Left lung (tissue), 10 donors: ENCODE results near the gene LAMA2. TPM values are rescaled to one million over a fixed set of nuclear protein-coding genes. Genes with fewer than 3 reads are reported as not detected.

Experiments used
- ATAC-seq: fragments of 200-7000 bp; cut with Tn5 transposase; one replicate; pipeline ENCODE4 v1.9.1; 2020; ENCODE audit warnings: moderate library complexity
- DNase-seq, 4 donors: peaks; one replicate each; pipeline ENCODE4 v3.0.0-alpha.2; 2013 to 2020
- H3K27ac ChIP-seq, 2 donors: fragments of 200-600 bp; sonication (generic) in 1 of 2; one replicate each; pipeline versions ENCODE4 v1.5.0 to v1.8.0; 2020 to 2021
- H3K27me3 ChIP-seq, 2 donors: fragments of 200-600 bp; sonication (generic) in 1 of 2; one replicate each; pipeline versions ENCODE4 v1.5.0 to v1.8.0; 2020 to 2021
- H3K36me3 ChIP-seq, 2 donors: fragments of 200-600 bp; sonication (generic) in 1 of 2; one replicate each; pipeline versions ENCODE4 v1.5.0 to v1.8.0; 2020 to 2021
- H3K4me1 ChIP-seq, 2 donors: fragments of 200-600 bp; one replicate each; pipeline ENCODE4 v1.8.0; 2021
- H3K4me3 ChIP-seq, 2 donors: fragments of 200-600 bp; sonication (generic) in 1 of 2; one replicate each; pipeline versions ENCODE4 v1.5.0 to v1.8.0; 2020 to 2021; ENCODE audit warnings: mild to moderate bottlenecking in 1 of 2
- H3K9me3 ChIP-seq, 2 donors: fragments of 200-600 bp; sonication (generic) in 1 of 2; one replicate each; pipeline versions ENCODE4 v1.5.0 to v1.8.0; 2020 to 2021
- intact Hi-C, 2 donors: fragments of 100-400 bp; cut with DNase I; formaldehyde crosslinking; loops; one replicate each; pipeline versions ENCODE4 v1.11.2 to v1.14.2; 2022
- polyA plus RNA-seq, 6 donors: library from polyadenylated mRNA; unstranded; fragments of 120-200 nt; gene quantifications; one replicate each; pipeline ENCODE4 v1.2.1, GENCODE V29; 2013; ENCODE audit not compliant: insufficient read length in 6 of 6
- total RNA-seq, 2 donors: library from RNA; stranded (reverse); fragmentation: NEBNext Ultra II Directional; extraction: Animal tissue kit (Norgen Biotek cat#: 25700); gene quantifications; one replicate each; pipeline ENCODE4 v1.2.1, GENCODE V29; 2021
- TF ChIP-seq, protein P1 (sequence below), 2 donors: fragments of 200-600 bp; sonication (generic) in 1 of 2; IDR thresholded peaks; one replicate each; pipeline versions ENCODE4 v1.5.0 to v1.8.0; 2021; ENCODE audit warnings: antibody characterized with exemption in 2 of 2
- donor health status: DM: no; HTN: yes; CAD: no.
- donor health status: DM: no; HTN: no; CAD: no.

The LAMA2 gene
- total and polyA plus RNA-seq, 8 donors, result 32.7 to 91.7 (median 64.7) TPM

DNA sequence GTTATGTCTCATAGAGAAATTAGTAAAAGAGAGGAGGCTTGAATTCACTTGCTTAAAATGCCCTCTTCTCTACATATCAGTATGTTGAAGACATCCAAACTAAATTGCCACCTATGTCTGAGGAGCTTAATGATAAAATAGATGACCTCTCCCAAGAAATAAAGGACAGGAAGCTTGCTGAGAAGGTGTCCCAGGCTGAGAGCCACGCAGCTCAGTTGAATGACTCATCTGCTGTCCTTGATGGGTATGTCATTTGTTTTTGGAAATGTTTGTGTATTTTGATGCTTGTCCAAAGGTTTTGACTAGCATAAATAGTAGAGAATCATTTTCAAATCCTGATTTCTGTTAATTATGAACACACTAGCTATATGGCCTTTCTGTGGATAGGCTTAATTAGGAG, 519.3 kb downstream of the LAMA2 start:
- H3K27ac ChIP-seq, result no peak overlapping the region
- H3K36me3 ChIP-seq, result no peaks in the 10 kb centered on the region
- DNase-seq, result no peak
- H3K9me3 ChIP-seq, result no peaks in the 10 kb centered on the region
- intact Hi-C loops, result no loop called here
- H3K27me3 ChIP-seq, result no peaks in the 10 kb centered on the region
- no peak overlapping the region for H3K4me3 ChIP-seq
- TF ChIP-seq, protein P1, sequence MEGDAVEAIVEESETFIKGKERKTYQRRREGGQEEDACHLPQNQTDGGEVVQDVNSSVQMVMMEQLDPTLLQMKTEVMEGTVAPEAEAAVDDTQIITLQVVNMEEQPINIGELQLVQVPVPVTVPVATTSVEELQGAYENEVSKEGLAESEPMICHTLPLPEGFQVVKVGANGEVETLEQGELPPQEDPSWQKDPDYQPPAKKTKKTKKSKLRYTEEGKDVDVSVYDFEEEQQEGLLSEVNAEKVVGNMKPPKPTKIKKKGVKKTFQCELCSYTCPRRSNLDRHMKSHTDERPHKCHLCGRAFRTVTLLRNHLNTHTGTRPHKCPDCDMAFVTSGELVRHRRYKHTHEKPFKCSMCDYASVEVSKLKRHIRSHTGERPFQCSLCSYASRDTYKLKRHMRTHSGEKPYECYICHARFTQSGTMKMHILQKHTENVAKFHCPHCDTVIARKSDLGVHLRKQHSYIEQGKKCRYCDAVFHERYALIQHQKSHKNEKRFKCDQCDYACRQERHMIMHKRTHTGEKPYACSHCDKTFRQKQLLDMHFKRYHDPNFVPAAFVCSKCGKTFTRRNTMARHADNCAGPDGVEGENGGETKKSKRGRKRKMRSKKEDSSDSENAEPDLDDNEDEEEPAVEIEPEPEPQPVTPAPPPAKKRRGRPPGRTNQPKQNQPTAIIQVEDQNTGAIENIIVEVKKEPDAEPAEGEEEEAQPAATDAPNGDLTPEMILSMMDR (IDR thresholded peaks at IDR 0.05), result no peak
- no peak for ATAC-seq
- H3K4me1 ChIP-seq, result no peaks in the 10 kb centered on the region

DNA sequence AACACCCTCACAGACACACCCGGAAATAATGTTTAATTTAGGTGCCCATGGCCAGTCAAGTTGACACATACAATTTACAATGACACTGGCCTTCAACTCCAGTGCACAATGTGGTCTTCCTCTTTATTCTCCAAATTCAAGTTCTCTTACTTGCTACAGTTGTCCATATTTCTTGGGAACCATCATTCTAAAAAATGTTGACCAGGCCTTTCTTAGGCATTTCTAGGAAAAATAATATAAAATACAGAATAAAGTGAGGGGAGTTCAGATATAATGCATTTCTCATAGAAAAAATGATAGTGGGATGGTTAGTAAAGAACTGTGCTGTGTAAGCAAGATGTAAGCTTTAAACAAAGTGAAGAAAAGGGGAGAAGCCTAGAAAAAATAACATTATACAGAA, 528.2 kb downstream of the LAMA2 start:
- Histone ChIP-seq H3K27me3 (no peaks in the 10 kb centered on the region), H3K36me3 (no peaks in the 10 kb centered on the region), H3K27ac (no peak overlapping the region), H3K4me1 (no peaks in the 10 kb centered on the region), H3K9me3 (no peaks in the 10 kb centered on the region), H3K4me3 (no peak overlapping the region)
- ATAC-seq, result no peak
- intact Hi-C loops, result no loop called here
- DNase-seq, result no peak
- TF ChIP-seq, protein P1 (IDR thresholded peaks at IDR 0.05), result no peak

- no peaks in the 10 kb centered on the region for H3K4me1 ChIP-seq
- DNase-seq (no peak), ATAC-seq (no peak)
- H3K9me3 ChIP-seq, result no peaks in the 10 kb centered on the region
- H3K36me3 ChIP-seq, result no peaks in the 10 kb centered on the region
- H3K27me3 ChIP-seq, result no peaks in the 10 kb centered on the region
- no peak overlapping the region for H3K27ac ChIP-seq
- TF ChIP-seq, protein P1 (IDR thresholded peaks at IDR 0.05), result no peak
- H3K4me3 ChIP-seq, result no peak overlapping the region
- intact Hi-C loops, result no loop called here
Observed at GRCh38 chr6:129416337-129416990, 533.5 kb downstream of the LAMA2 start.

DNA sequence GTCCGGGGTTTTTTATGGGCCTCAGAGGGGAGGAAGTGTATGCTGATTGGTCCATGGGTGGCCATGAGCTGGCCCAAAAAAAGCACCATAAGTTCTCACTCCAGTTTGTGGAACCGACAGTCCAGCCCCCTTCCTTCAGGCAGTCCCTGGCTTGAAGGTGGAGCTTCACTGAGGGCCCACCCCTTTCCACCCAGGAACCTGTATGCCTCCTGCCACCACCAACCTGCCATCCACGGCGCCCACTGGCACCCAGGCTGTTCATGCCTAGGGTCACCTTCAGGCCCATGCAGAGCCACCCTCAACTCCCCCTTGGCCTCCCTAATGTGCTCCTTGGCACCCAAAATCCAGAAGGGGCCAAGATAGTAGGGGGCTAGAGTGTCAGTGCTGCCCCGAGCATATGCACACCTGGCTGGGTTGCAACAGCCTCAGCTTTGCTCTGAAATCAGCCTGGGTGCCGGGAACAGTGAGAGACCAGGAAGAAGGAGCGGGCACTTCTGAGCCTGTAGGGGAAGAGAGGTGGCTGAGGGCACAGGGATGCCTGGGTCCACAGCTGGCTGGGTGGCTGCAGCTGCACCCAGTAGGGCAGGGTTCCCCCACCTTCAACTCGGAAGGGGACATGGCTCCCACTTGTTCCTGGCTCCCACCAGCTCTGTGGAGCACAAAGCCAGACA, 534.6 kb downstream of the LAMA2 start:
- intact Hi-C loops, result no loop called here
- no peaks in the 10 kb centered on the region for H3K36me3 ChIP-seq
- no peaks in the 10 kb centered on the region for H3K9me3 ChIP-seq
- H3K27me3 ChIP-seq, result no peaks in the 10 kb centered on the region
- no peak for DNase-seq
- no peaks in the 10 kb centered on the region for H3K4me1 ChIP-seq
- TF ChIP-seq, protein P1 (IDR thresholded peaks at IDR 0.05), result no peak
- no peak overlapping the region for H3K27ac ChIP-seq
- ATAC-seq, result no peak
- H3K4me3 ChIP-seq, result no peak overlapping the region

GRCh38 chr6:129419324-129419723, 536.4 kb downstream of the LAMA2 start:
- Histone ChIP-seq H3K36me3 (no peaks in the 10 kb centered on the region), H3K27ac (no peak overlapping the region), H3K4me3 (no peak overlapping the region), H3K27me3 (no peaks in the 10 kb centered on the region), H3K4me1 (no peaks in the 10 kb centered on the region), H3K9me3 (no peaks in the 10 kb centered on the region)
- intact Hi-C loops, result no loop called here
- TF ChIP-seq, protein P1 (IDR thresholded peaks at IDR 0.05), result no peak
- DNase-seq (no peak), ATAC-seq (no peak)
